GM10847 (cell line): ENCODE results near the gene EIF2S3.

Experiments used
- POLR2A ChIP-seq: IDR thresholded peaks from 2 replicates; pipeline ENCODE4 v1.6.1; 2011; ENCODE audit not compliant: insufficient read length; ENCODE audit errors: extremely low read depth

EIF2S3 gene

GRCh38 chrX:24100713-24101112 lies 46.0 kb downstream of the EIF2S3 start:
- no peak for TF ChIP-seq POLR2A

DNA sequence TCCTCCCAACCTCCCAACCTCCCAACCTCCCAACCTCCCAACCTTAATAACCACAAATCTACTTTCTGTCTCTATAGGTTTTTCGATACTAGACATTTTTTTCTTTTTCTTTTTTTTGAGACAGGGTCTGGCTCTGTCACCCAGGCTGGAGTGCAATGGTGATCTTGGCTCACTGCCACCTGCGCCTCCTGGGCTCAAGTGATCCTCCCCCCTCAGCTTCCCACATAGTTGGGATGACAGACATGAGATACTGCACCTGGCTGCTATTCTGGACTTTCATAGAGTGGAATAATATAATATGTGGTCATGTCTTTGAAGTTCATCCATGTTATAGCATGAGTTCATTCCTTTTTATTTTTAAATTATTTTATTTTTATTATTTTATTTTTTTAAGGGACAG lies 55.3 kb downstream of the EIF2S3 start:
- no peak for TF ChIP-seq POLR2A

DNA sequence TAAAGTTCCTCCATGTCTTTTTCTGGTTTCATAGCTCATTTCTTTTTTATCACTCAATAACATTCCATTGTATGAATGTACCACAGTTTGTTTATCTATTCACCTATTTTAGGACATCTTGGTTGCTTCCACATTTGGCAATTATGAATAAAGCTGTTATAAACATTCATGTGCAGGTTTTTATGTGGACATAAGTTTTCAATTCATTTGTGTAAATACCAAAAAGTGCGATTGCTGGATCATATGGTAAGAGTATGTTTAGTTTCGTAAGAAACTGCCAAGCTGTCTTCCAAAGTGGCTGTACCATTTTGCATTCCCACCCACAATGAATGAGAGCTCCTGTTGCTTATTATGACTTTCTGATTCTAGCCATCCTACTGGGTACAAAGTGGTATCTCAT lies 58.4 kb downstream of the EIF2S3 start:
- no peak for TF ChIP-seq POLR2A

- no peak for TF ChIP-seq POLR2A
Measured at GRCh38 chrX:24117258-24117657, 62.5 kb downstream of the EIF2S3 start.

DNA sequence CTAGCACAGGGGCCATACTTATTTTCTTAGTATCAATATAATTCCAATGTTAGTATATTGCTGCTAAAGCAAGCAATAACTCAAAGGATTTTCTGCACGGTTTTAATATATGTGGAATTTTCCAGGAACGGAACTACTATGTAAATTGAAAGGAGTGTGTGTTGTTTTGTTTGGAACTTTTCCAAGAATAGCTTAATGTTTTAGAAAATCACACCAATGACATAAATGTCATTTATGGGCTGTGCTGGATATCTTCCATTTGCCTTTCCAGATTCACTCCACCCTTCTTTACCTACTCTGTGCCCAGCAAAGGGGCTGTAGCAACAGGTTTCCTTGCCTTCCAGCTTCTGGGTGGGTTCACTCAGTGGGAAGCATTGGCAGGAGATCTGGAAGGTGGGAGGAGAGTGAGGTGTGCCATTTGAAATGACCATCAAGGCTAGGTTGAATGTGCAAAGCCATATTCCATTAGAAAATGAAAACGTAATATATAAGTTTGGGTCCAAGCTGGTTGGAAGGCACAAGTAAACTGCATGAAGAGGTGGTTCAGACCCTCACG lies 69.6 kb downstream of the EIF2S3 start:
- no peak for TF ChIP-seq POLR2A

DNA sequence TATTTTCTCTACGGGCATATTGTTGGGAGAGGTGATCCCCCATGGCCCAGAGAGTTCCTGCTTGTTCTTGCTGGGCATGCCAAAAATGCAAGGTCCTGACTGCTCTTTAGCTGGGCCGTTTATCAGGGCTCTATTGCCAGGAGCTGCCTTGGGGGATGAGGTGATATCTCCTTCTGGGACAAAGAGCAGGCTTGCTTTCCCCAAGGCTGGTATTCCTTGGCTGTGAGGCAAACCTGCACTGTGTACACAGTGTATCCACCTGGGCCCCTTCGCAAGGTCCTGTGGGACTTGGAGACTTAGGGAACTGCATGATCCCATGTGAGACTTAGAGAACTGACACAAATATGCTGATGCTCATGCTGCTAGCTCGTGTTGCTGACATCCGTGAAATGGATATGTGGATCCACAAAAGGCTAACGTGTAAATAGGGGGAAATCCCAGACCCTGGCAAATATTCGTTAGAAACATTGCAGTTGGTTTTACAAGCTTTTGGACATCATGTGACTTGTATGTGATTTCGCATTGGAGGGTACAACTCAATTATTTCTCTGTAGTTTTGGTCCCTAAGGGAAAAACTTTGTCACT lies 70.4 kb downstream of the EIF2S3 start:
- TF ChIP-seq POLR2A: no peak
